HG03196 (cell line): ENCODE measurements around the gene TBC1D22A.

Source experiments
- ATAC-seq: cut with Tn5 transposase; IDR thresholded peaks from one replicate; pipeline ENCODE4 v1.9.1; 2021; ENCODE audit not compliant: unreplicated experiment

TBC1D22A gene

DNA sequence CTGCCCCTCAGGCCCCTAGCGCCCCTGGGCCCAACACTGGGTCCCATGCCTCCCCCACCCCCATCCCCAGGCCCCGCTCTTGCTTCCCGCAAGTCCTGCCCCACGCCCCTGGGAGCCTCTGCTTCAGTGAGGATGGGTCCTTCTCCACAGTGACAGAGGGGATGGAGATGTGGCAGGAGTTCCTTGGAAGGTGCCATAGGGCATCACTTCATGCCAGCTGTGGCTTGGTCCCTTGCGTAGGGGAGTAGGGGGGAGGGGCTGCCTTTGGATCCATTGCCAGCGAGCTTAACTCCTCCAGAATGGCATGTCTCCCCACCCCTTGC is 9.5 kb upstream of the TBC1D22A start:
- ATAC-seq = no peak

DNA sequence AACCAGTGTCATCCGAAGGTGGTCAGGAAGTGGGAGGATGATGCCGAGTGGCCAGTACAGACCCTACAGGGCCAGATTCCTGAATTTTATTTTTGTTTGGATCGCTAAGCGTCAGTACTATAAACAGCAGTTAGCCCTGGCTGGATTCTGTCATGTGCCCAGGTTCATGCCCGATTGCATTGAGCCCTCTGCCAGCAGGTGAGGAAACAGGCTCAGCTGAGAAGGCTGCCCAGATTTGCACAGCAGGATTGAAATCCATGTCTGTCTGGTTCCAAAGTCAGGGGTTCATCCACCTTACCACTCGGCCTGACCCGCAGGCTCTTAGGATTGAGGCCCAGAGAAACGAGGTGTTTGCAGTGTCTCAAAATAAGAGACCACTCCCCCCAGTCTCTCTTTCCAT is 9.1 kb upstream of the TBC1D22A start:
- no peak for ATAC-seq

DNA sequence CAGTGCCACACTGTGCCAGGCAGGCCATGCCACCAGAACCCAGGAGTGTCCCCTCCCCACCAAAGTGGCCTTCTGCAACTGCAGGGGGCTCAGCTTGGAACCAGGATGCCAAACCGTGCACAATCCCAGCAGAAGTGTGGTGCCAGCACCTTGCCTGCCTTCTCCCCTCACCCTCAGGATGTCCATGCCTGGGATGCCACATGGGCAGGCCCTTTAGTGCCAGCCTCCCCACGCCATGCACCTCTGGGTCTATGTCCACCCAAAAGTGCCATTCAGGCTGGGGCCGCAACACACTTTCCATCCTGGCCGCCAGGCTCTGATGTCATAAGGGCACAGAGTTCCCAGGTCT is 8.7 kb upstream of the TBC1D22A start:
- no peak for ATAC-seq

DNA sequence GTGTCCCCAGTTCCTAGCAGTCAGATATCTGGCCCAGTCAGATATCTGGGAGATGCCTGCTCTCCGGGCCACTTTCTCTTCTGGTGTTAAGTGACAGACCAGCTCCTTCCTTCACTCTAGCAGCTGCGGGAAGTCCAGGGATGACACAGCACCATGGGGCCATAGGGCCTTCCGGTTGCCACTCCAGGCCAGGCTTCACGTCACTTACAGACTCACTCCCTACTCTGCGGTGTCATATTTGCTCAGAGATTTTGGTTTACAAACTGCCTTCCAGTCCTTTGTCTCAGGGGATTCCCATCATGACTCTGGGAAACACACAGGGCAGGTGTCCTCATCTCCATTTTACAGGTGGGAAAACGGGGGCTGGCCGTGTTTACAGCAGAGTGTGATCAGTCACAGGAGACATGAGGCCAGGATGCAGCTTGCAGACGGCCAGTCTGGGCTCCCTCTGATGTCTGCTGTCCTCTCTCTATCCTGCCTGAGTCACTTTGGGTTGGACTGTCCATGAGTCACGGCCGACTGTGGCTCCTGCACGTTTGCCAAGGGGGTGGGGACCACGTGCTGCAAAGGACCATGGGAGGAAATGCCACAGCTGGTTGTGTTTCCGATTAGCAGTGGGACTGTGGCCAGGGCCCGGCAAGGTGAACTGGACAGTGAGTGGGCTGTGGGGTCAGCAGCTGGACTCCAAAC is 8.2 kb upstream of the TBC1D22A start:
- ATAC-seq = no peak

DNA sequence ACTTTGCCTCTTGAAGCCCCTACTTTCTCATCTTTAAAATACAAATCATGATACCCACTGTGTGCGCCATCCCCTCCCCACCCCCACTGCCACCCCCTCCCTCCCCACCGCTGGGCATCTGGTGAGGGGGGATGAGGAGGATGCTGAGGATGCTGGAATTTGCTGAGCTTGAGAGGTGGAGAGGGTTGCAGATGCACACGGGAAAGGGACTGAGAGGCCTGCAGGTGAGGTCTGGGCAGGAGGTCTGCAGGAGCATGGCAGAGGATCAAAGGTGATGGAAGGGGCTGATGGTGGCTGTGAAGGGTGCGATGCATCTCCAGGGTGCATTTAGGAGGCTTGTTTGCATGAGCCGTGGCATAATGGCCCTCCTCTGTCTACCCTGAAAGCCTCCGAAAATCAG is 7.6 kb upstream of the TBC1D22A start:
- ATAC-seq = no peak

DNA sequence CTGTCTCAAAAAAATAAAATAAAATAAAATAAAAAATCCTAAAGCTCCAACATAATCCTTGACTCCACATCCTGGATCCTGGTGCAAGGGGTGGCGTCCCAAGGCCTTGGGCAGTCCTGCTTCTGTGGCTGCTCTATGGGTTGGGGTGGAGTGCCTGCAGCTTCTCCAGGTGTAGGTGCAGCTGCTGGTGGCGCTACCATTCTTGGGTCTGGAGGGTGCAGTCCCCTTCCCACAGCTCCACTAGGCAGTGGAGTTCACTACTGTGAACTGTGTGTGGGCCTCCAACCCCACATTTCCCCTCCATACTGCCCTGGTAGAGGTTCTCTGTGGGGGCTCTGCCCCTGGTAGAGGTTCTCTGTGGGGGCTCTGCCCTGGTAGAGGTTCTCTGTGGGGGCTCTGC is 6.9 kb upstream of the TBC1D22A start:
- ATAC-seq = no peak

DNA sequence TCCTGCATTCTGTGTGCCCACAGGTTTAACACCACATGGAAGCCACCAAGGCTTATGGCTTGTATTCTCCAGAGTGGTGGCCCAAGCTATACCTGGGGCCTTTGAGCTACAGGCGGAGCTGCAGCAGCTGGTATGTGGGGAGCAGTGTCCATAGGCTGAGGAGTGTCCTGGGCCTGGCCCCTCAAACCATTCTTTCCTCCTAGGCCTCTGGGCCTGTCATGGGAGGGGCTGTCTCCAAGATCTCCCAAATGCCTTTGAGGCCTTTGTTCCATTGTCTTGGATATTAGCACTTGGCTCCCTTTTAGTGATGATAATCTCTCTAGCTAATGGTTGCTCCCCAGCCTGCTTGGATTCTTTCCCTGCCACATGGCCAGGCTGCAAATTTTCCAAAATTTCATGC is 6.4 kb upstream of the TBC1D22A start:
- no peak for ATAC-seq

DNA sequence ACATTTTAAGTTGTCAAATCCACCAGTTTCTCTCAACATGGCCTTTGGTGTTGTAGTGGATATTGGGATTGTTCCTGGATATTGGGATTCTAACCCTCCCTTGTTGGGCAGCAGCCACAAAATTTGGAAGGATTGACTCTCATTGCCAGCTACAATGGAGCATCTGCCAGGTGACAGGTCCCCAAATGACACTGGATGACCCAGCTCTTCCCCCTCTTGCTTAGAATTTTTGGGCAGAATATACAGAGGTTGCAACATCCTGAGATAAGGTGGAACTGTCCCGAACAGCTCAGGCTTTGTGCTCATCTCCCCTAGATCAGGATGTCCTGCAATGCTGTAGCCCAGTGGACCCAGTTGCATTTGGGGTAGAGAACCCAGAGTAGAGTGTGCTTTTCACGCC is 5.3 kb upstream of the TBC1D22A start:
- ATAC-seq = no peak

DNA sequence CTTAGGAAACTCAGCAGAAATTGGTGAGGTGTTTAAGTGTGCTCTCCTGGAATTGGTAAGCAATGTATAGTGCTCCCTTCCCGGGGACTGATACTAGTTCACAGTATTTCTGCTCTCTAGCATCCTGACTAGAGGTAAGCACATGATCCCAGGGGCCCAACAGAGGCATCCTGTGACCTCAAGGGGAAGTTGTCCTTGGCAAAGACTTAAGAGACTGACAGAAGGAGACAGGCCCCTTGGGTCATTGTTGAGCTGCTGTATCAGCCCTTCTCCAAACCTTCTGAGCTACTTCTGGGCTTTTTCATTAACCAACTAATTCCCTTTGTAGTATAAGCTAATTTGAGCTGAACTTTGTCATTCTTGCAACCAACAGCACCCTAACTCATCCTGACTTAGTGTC is 4.3 kb upstream of the TBC1D22A start:
- ATAC-seq = no peak

DNA sequence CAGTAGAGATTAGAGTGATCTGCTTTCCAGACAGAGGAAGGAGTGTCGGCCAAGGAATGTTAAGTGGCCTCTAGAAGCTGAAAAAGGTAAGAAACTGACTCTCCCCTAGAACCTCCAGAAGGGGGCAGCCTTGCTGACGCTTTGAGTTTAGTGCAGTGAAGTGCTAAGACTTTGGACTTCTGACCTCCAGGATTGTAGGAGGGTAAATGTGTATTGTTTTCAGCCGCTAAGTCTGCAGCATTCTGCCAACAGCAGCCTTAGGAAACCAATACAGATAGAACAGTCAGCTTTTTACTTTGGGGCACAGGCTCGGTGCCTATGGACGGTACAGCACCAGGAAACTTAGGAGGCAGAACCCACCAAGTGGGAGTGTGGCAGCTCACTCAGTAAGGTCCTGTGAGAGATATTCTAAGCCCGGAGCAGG is 3.6 kb upstream of the TBC1D22A start:
- ATAC-seq = no peak

DNA sequence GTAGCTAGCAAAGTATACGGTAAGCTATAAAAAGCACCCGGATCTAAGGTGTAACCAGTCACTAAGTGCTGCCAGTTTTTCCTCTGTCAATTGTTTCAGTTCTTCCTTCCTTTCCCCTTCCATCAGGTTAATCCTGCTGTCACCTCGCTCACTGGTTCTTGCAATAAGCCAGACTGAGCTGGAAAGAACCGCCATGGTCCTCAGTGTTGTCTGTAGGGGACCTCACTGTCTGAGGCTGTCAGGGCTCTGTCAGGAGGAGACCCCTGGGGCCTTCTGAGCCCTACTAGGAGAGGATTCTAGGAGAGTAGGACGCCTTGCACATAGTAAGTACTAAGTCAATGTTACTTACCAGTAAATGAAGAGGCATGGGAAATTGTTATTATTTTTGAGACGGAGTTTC is 1.4 kb upstream of the TBC1D22A start:
- no peak for ATAC-seq

DNA sequence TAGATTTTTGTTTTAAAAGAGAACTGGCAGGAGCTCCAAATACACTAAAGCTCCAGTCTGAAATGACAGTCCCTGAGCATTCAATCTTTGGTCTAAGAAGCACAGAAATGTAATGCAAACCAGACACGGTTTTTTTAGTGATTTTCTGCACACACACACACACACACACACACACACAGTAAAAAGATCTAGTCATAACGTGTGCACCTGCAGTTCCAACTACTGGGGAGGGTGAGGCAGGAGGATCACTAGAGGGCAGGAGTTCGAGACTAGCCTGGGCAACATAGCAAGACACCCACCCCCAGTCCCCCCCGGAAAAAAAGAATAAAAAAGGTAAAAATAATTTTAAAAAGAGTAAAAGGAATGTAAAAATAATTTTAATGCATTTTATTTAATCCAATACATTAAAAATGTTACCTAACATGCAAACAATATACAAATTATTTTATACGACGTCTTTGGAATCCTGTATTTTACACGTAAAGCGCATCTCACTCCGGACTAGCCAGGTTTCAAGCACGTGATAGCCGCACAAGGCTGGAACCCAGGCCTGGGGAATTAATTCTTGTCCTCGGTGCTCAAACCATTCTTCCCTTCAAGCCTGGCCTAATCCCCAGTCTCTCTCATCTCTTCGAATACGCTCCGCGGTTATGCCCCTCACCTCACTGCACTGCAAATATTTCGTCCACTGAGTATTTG is 762 bp upstream of the TBC1D22A start:
- ATAC-seq = no peak

DNA sequence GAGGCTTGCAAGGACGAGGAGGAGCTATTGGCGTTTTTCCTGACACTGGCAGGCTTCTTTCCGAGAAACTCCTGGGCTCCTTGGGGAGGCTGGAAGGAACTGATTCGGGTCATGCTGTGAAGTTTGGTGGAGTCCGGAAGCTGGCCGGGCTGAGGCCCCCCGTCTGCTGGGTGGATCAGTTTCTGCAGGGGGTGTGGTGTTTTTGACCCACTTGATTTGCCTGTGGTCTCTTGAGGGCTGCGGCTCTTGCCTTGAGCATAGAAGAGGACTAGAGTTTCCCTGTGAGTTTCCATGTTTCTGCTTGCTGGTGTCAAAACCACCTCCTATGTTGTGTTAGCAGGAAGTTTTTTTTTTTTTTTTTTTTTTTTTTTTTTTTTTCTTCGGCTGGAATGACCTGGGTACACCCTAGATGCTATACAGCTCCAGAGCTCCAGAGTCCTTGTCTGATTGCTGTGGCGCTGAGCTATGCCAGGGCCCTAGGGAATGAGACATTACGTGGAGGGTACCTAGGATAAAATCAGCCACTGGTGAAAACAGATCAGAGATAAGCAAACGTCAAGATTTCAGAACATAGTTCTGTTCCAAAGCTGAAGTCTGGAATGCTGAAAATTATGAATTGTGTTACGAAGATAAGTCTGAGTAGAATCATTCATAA is 728 bp downstream of the TBC1D22A start:
- peak; percentile 42 for ATAC-seq

DNA sequence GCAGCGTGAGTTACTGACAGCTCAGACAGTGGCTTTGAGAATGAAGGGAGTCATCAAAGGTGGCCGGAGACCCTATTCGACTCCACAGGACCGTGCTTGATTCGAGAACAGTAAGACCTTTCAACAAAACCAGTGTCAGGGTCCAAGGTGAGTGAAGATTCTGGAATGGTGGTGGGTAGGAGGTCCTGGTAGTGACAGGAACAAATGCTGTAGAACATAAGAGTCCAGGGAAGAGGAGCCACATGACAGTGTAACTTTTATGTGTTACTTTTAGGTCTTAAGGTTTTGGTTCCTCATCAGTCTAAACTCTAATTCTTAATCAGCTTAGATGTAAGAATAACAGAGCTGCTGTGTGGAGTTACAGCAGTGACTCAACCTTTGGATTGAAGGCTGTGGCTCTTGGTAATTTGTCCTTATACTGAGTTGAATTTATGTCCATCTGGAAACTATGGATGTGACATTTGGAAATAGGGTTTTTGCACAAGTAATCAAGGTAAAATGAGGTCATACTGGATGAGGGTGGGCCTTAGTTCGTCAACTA is 1.8 kb downstream of the TBC1D22A start:
- ATAC-seq = no peak

DNA sequence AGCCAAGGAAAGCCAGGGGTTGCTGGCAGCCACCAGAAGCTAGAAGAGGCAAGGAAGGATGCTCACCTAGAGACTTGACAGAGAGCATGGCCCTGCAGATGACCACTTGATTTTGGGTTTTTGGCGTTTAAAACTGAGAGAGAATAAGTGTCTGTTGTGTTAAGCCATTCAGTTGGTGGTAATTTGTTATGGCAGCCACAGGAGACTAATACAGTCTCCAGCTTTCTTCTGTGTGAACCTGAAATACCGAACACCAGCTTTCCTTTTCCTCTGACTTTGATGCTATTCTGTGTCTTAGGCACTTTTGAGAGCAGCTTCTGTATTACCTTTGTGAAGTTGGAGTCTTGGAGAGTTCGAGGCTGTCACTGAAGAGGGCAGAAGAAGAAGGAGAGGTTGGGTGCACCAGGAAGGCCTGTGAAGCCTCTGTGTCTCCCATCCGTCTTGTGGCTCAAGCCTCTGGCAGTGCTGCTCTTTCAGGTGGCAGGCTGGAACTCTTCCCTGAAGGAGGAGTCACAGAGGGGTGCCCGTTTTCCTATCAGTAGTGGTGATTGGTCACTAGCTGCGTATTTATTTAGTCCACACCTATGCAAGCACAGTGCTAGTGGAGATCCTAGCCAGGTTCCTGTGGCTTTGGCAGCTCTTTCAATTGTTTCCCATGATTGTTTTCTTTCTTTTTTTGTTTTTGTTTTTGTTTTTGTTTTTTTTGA is 2.5 kb downstream of the TBC1D22A start:
- ATAC-seq = no peak

DNA sequence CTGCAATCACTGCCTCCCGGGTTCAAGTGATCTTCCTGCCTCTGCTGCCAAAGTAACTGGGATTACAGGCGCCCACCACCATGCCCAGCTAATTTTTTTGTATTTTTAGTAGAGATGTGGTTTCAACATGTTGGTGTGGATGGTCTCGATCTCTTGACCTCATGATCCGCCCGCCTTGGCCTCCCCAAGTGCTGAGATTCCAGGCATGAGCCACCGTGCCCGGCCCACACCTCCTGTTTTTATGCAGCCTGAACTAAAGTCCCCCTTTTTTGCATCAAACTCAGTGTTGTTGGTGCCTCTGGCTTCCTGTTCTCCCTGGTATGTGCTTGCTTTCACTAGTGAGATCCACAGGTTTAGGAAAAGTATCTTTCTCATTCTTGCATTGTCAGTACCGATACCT is 4.2 kb downstream of the TBC1D22A start:
- ATAC-seq = no peak

DNA sequence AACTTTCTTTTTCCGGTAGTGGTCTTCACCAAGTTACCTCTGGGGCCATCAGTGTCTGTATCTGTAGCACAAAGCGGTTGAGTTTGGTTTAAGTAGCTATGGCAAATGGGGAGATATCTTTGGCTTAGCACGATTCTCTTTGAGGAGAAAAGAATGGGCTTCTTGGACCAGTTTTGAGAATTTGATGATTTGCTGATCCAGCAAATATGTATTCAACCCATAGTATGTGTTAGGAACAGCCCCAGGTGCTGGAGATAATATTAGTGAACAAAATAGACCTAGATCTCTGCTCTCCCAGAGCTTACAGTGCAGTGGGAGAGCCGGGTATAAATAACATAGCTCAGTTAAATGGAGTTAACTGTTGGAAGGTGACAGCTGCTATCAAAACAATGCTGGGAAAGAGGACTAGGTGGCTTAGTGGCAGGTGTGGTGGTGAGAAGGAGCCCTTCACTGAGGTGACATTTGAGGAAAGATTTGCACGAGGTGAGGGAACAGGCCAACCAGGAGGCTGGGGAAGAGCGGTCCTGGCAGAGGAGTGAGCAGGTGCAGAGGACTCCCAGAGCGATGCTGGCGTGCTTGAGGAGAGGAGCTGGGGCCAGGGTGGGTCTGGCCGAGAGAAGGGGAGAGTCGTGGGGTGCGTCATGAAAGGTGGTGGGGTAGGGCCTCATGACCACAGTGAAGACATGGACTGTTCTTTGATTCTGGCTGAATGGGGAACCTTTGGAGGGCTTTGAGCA is 5.0 kb downstream of the TBC1D22A start:
- ATAC-seq = no peak

DNA sequence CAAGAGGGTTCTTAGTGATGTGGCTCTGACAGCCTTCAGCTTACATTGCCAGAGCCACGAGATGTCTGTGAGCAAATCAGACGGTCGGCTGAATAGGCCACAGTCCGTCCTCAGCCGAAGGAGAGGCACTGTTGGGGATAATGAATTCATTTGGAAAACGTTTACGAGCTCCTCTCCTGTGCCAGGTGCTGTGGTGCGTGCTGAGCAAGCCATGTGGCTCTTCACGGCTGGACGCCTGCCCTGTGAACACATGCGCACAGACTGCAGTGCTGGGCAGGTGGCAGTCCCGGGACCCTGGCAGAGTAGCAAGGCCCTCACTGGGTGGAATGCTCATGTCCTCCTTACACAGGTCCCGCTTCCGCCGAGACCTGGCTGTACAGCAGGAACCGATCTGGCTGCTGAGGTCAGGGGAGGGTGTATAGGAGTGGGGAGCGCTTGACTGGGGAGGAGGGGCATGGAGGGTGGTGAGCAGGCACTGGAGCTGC is 6.8 kb downstream of the TBC1D22A start:
- ATAC-seq = no peak

DNA sequence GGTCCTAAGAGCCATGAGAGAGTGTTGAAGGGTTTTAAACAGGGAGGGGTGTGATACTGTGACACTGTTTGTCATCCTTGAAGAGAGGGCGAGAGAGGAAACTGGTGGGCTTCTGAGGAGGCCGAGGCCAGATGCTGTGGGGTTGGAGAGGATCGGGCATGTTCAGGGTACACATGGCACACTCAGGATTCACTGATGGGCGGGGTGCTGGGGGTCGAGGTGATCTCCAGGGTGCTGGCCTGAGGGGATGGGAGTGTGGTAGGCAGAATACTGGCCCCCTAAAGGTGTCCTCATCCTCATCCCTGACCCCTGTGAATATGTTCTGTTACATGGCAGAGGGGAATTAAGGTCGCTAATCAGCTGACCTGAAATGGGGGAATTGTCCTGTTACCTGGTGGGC is 7.3 kb downstream of the TBC1D22A start:
- no peak for ATAC-seq

DNA sequence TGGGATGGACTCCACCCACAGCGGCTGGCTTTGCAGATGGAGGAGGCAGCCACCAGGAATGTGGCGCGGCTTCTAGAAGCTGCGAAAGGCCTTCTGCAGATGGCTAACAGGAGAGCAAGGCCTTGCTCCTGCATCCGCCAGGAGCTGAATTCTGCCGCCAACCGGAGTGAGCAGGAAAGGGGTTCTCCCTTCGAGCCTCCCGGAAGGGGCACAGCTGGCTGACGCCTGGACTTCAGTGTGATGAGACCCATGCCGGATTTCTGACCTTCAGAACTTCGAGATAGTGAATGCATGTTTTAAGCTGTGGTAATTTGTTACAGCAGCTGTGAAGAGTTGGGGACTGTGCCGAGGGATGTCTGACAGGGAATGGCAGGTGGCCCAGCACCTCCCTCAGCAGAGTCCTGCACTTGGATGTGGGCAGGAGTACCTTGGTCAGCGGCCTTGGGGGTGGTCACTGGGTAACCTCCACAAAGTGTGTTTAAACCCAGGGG is 7.7 kb downstream of the TBC1D22A start:
- ATAC-seq = no peak

DNA sequence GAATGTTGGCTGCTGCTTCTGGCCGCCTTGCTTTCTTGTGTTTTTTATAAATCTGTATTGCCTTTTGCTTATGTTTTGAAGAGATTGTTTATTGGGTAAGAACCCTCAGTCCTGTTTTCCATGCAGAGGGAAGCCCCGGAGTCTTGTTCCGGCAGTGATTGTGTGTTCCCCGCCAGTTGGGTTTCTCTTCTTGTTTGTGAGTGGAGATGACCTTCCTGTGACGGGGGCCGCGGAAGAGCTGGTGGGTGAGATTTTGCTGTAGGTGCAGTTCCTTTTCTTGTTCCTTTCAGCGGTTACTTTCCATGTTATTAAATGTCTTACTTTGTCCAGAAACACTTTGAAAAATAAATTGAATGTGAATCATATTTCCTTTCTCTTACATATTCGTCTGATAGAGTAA is 8.3 kb downstream of the TBC1D22A start:
- ATAC-seq = no peak
